PC-3 (cell line): Measurements from ENCODE around the gene HEATR9. TPM values are rescaled to one million over a fixed set of nuclear protein-coding genes. Genes with fewer than 3 reads are reported as not detected.
A peak's percentile ranks its signal among the peaks of the same experiment; 100 is the strongest.

ENCODE experiments used
- ATAC-seq: fragments of 200-7000 bp; cut with Tn5 transposase; 2 replicates; pipeline ENCODE4 v1.9.1; 2020; ENCODE audit warnings: mild to moderate bottlenecking, moderate library complexity
- BruUV-seq: library from RNA; stranded (reverse); fragments of 400-500 nt; replicated peaks from 2 replicates; lab custom pipeline; 2021; lab: Mats Ljungman, UMichigan
- CTCF ChIA-PET: fragments of 300-600 bp; sonication (Branson Sonifier 250); formaldehyde crosslinking; loops from one replicate; lab custom pipeline; 2022; ENCODE audit warnings: antibody characterized with exemption; lab: Charles Lee
- POLR2A ChIA-PET: fragments of 300-600 bp; sonication (Branson Sonifier 250); formaldehyde crosslinking; loops from one replicate; lab custom pipeline; 2022; ENCODE audit warnings: antibody characterized with exemption; ENCODE audit not compliant: unreplicated experiment; lab: Charles Lee
- DNase-seq: peaks from one replicate; pipeline ENCODE4 v3.0.0-alpha.2; 2015
- H2AFZ ChIP-seq: fragments of 300-600 bp; sonication (generic); 2 replicates; pipeline ENCODE4 v1.6.0; 2016; ENCODE audit warnings: antibody characterized with exemption, low read length
- H3F3A ChIP-seq: fragments of 300-600 bp; sonication (generic); one replicate; pipeline ENCODE4 v1.6.0; 2017; ENCODE audit warnings: antibody characterized with exemption, low read length, control low read depth, mild to moderate bottlenecking; ENCODE audit not compliant: unreplicated experiment
- H3K27ac ChIP-seq: fragments of 300-600 bp; sonication (generic); 2 replicates; pipeline ENCODE4 v1.5.1; 2016; ENCODE audit warnings: mild to moderate bottlenecking, low read length
- H3K27me3 ChIP-seq: fragments of 300-600 bp; sonication (generic); 2 replicates; pipeline ENCODE4 v1.6.1; 2016; ENCODE audit warnings: low read length, mixed read lengths
- H3K36me3 ChIP-seq: fragments of 300-600 bp; sonication (generic); 2 replicates; pipeline ENCODE4 v1.6.1; 2016; ENCODE audit warnings: low read depth, mixed run types, low read length, mixed read lengths
- H3K4me1 ChIP-seq: fragments of 300-600 bp; sonication (generic); 2 replicates; pipeline ENCODE4 v1.5.1; 2016; ENCODE audit warnings: low read length; ENCODE audit not compliant: insufficient read depth
- H3K4me2 ChIP-seq: fragments of 300-600 bp; sonication (generic); 2 replicates; pipeline ENCODE4 v1.6.0; 2016; ENCODE audit warnings: low read length
- H3K4me3 ChIP-seq: fragments of 300-600 bp; sonication (generic); 2 replicates; pipeline ENCODE4 v1.5.1; 2016; ENCODE audit warnings: mild to moderate bottlenecking, low read length, mixed read lengths
- H3K79me2 ChIP-seq: fragments of 300-600 bp; sonication (generic); 2 replicates; pipeline ENCODE4 v1.6.1; 2017; ENCODE audit warnings: low read length, mixed read lengths
- H3K9ac ChIP-seq: fragments of 300-600 bp; sonication (generic); 2 replicates; pipeline ENCODE4 v1.6.0; 2016; ENCODE audit warnings: mild to moderate bottlenecking, low read length
- H3K9me2 ChIP-seq: fragments of 300-600 bp; sonication (generic); replicated peaks from 2 replicates; pipeline ENCODE4 v1.6.1; 2016; ENCODE audit warnings: mixed run types, low read length, mixed read lengths
- H3K9me3 ChIP-seq: fragments of 300-600 bp; sonication (generic); 2 replicates; pipeline ENCODE4 v1.6.1; 2016; ENCODE audit warnings: low read length, mixed read lengths
- H4K20me1 ChIP-seq: fragments of 300-600 bp; sonication (generic); 2 replicates; pipeline ENCODE4 v1.6.1; 2016; ENCODE audit warnings: low read length, mixed read lengths
- CTCF ChIP-seq: fragments of 300-600 bp; sonication (generic); conservative IDR thresholded peaks from 2 replicates; pipeline ENCODE4 v1.5.1; 2017; ENCODE audit warnings: antibody characterized with exemption, low read depth, mild to moderate bottlenecking, low read length
- EZH2 ChIP-seq: fragments of 300-600 bp; sonication (generic); IDR thresholded peaks from one replicate; pipeline ENCODE4 v1.6.1; 2017; ENCODE audit warnings: antibody characterized with exemption, mild to moderate bottlenecking, low read length; ENCODE audit not compliant: unreplicated experiment
- EZH2phosphoT487 ChIP-seq: fragments of 300-600 bp; sonication (generic); IDR thresholded peaks from 2 replicates; pipeline ENCODE4 v1.6.1; 2018; ENCODE audit warnings: mild to moderate bottlenecking, antibody characterized with exemption, low read length, borderline replicate concordance
- intact Hi-C: fragments of 100-400 bp; cut with micrococcal nuclease; formaldehyde crosslinking; loops from 2 replicates; pipeline ENCODE4 v1.9.0; 2023
- total RNA-seq: library from RNA; depleted of rRNA; stranded (reverse); fragments of >200 nt; gene quantifications from 2 replicates; pipeline ENCODE4 v1.2.3, GENCODE V29; 2014

Gene HEATR9
- total RNA-seq, 1 experiment from 2014 or later, result not detected

GRCh38 chr17:35808962-35809854 is 59.5 kb downstream of the HEATR9 start, which contains the start of gene TAF15:
TAF15 (plus strand) TSS chr17:35809484; CDS start chr17:35809570, 86 bp downstream.
- Histone ChIP-seq H3K36me3 (peaks cover 8% of the 10 kb centered on the region; the same call in 1 of the 2 replicates), H3K27me3 (no peaks in the 10 kb centered on the region), H3K4me1 (peaks cover 31% of the 10 kb centered on the region), H3K79me2 (peaks cover 49% of the 10 kb centered on the region), H3K27ac (peak within 1 kb of the TSS; percentile 88), H3K9me3 (no peaks in the 10 kb centered on the region), H4K20me1 (peaks cover 22% of the 10 kb centered on the region), H3K4me3 (peak within 1 kb of the TSS; percentile 97), H3K9ac (peak within 1 kb of the TSS; percentile 93), H2AFZ (peak within 1 kb of the TSS; percentile 86), H3K4me2 (peak within 1 kb of the TSS; percentile 97), H3K9me2 (no peaks in the 10 kb centered on the region), H3F3A (no peaks in the 10 kb centered on the region)
- ChIA-PET CTCF (interaction anchor here (0.5 to 1.9 kb wide), 3 partner anchors 42 to 137 kb away, joined by 3 to 18 read pairs (median 11); no protein-coding TSS in a partner anchor), POLR2A (interaction anchor here (0.5 to 1.5 kb wide), 5 partner anchors 10 to 707 kb away, joined by 3 to 6 read pairs (median 4); no protein-coding TSS in a partner anchor)
- DNase-seq (peak; percentile 94), ATAC-seq (peak; percentile 90)
- intact Hi-C loops, result loop anchor here (5.0 kb wide), 1 partner anchor 557 kb away; no protein-coding TSS in a partner anchor
- no TSS peak for BruUV-seq
- TF ChIP-seq EZH2 (no peak), CTCF (peak; percentile 78)

- ATAC-seq, result no peak
- no peaks in the 10 kb centered on the region for H3K9me2 ChIP-seq
- H3K79me2 ChIP-seq, result peaks cover 41% of the 10 kb centered on the region
- peak overlapping the region; percentile 88 for H3K27ac ChIP-seq
- peak overlapping the region; percentile 97 for H3K4me3 ChIP-seq
- H3K4me1 ChIP-seq, result peaks cover 31% of the 10 kb centered on the region
- peak overlapping the region; percentile 89 for H3K4me2 ChIP-seq
- intact Hi-C loops, result loop anchor here (5.0 kb wide), 1 partner anchor 556 kb away; no protein-coding TSS in a partner anchor
- peaks cover 8% of the 10 kb centered on the region; the same call in 1 of the 2 replicates for H3K36me3 ChIP-seq
- TF ChIP-seq EZH2phosphoT487 (no peak), CTCF (no peak), EZH2 (no peak)
- H3K9me3 ChIP-seq, result no peaks in the 10 kb centered on the region
- ChIA-PET CTCF (interaction anchor here (1.1 to 1.9 kb wide), 2 partner anchors 41 to 44 kb away, joined by 11 to 18 read pairs; no protein-coding TSS in a partner anchor), POLR2A (interaction anchor here (0.5 to 1.5 kb wide), 4 partner anchors 9 to 708 kb away, joined by 3 to 6 read pairs (median 4); no protein-coding TSS in a partner anchor)
- no peaks in the 10 kb centered on the region for H3F3A ChIP-seq
- no peak for DNase-seq
- H3K9ac ChIP-seq, result peak overlapping the region; percentile 93
- H2AFZ ChIP-seq, result peak overlapping the region; percentile 86
- TSS peak; percentile 98 for BruUV-seq
- H3K27me3 ChIP-seq, result no peaks in the 10 kb centered on the region
- H4K20me1 ChIP-seq, result peaks cover 22% of the 10 kb centered on the region
These were observed 60.3 kb downstream of the HEATR9 start for GRCh38 chr17:35808240-35808961.
